ENCODE measurements around the gene PLPP6.

DNA sequence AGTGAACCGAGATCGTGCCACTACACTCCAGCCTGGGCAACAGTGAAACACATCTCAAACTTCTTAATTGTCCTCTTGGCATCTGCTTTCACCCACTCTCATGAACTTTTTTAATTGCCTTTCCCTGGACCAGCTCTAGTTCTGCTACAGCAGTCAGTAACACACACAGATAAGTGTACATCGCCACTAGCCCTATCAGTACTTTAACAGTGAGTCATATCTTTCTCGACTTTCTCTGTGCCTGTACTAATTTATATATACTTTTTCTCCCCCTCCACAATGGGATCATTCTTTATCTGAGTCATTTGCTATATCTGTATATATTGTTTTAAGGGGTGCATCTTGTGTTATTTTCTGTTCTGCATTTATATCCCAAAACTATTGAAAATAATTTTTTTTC, 24.0 kb downstream of the PLPP6 start:
- TF ChIP-seq, protein P1, sequence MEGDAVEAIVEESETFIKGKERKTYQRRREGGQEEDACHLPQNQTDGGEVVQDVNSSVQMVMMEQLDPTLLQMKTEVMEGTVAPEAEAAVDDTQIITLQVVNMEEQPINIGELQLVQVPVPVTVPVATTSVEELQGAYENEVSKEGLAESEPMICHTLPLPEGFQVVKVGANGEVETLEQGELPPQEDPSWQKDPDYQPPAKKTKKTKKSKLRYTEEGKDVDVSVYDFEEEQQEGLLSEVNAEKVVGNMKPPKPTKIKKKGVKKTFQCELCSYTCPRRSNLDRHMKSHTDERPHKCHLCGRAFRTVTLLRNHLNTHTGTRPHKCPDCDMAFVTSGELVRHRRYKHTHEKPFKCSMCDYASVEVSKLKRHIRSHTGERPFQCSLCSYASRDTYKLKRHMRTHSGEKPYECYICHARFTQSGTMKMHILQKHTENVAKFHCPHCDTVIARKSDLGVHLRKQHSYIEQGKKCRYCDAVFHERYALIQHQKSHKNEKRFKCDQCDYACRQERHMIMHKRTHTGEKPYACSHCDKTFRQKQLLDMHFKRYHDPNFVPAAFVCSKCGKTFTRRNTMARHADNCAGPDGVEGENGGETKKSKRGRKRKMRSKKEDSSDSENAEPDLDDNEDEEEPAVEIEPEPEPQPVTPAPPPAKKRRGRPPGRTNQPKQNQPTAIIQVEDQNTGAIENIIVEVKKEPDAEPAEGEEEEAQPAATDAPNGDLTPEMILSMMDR (IDR thresholded peaks at IDR 0.05; ENCODE audit: extremely low read depth in 1 of 2, insufficient read depth in 1 of 2, low read depth in 1 of 2, low read length in 2 of 2), result no peak
- TF ChIP-seq FOS (IDR thresholded peaks at IDR 0.05; ENCODE audit: borderline replicate concordance, insufficient read depth, low read length), result no peak
- no peak for TF ChIP-seq POLR2AphosphoS5 (IDR thresholded peaks at IDR 0.05; ENCODE audit: insufficient read depth, low read depth, low read length)
